ENCODE results near the gene TAF6.

Gene TAF6

GRCh38 chr7:100122568-100122967 lies 3.4 kb upstream of the TAF6 start:
- no peak for DNase-seq (ENCODE audit: low spot score)

GRCh38 chr7:100122067-100122466 lies 2.9 kb upstream of the TAF6 start:
- no peak for DNase-seq (ENCODE audit: low spot score)

- DNase-seq (ENCODE audit: low spot score), result no peak
Observed at GRCh38 chr7:100120733-100121036, 1.5 kb upstream of the TAF6 start.

- DNase-seq (ENCODE audit: low spot score), result peak; percentile 82
Observed at GRCh38 chr7:100119970-100120732, 993 bp upstream of the TAF6 start.

- DNase-seq (ENCODE audit: low spot score), result no peak
Observed at GRCh38 chr7:100118388-100119071, 628 bp downstream of the TAF6 start.

GRCh38 chr7:100115026-100115425 lies 4.1 kb downstream of the TAF6 start:
- no peak for DNase-seq (ENCODE audit: low spot score)

- DNase-seq (ENCODE audit: low spot score), result no peak
Observed at GRCh38 chr7:100111914-100112313, 7.2 kb downstream of the TAF6 start.

GRCh38 chr7:100111156-100111555 lies 8.0 kb downstream of the TAF6 start:
- DNase-seq (ENCODE audit: low spot score), result no peak

GRCh38 chr7:100109521-100110163 lies 9.5 kb downstream of the TAF6 start:
- DNase-seq (ENCODE audit: low spot score), result no peak

GRCh38 chr7:100107890-100108289 lies 11.3 kb downstream of the TAF6 start:
- DNase-seq (ENCODE audit: low spot score), result no peak

GRCh38 chr7:100107125-100107737 lies 11.9 kb downstream of the TAF6 start:
- no peak for DNase-seq (ENCODE audit: low spot score)

GRCh38 chr7:100106633-100107032 lies 12.5 kb downstream of the TAF6 start:
- DNase-seq (ENCODE audit: low spot score), result no peak

GRCh38 chr7:100105534-100105933 lies 13.6 kb downstream of the TAF6 start:
- DNase-seq (ENCODE audit: low spot score), result no peak

GRCh38 chr7:100102950-100103840 lies 16.0 kb downstream of the TAF6 start:
- DNase-seq (ENCODE audit: low spot score), result peak; percentile 58

GRCh38 chr7:100101016-100101862 lies 17.9 kb downstream of the TAF6 start, which contains the start of the genes AP4M1 and MCM7:
AP4M1 (plus strand) TSS chr7:100101643; CDS start chr7:100101715, 72 bp downstream.
MCM7 (minus strand) TSS chr7:100101397; CDS start chr7:100101294, 103 bp downstream.
- DNase-seq (ENCODE audit: low spot score), result peak; percentile 97

GRCh38 chr7:100100420-100101015 lies 18.6 kb downstream of the TAF6 start:
- peak; percentile 95 for DNase-seq (ENCODE audit: low spot score)

GRCh38 chr7:100099452-100099851 lies 19.7 kb downstream of the TAF6 start:
- DNase-seq (ENCODE audit: low spot score), result no peak

- DNase-seq (ENCODE audit: low spot score), result no peak
Observed at GRCh38 chr7:100098913-100099312, 20.2 kb downstream of the TAF6 start.

- DNase-seq (ENCODE audit: low spot score), result no peak
Observed at GRCh38 chr7:100095704-100096103, 23.5 kb downstream of the TAF6 start.

GRCh38 chr7:100095289-100095688 lies 23.9 kb downstream of the TAF6 start:
- no peak for DNase-seq (ENCODE audit: low spot score)

All from AG20443 (cell line).